Measurements from ENCODE around the gene MYRF.

Gene MYRF

DNA sequence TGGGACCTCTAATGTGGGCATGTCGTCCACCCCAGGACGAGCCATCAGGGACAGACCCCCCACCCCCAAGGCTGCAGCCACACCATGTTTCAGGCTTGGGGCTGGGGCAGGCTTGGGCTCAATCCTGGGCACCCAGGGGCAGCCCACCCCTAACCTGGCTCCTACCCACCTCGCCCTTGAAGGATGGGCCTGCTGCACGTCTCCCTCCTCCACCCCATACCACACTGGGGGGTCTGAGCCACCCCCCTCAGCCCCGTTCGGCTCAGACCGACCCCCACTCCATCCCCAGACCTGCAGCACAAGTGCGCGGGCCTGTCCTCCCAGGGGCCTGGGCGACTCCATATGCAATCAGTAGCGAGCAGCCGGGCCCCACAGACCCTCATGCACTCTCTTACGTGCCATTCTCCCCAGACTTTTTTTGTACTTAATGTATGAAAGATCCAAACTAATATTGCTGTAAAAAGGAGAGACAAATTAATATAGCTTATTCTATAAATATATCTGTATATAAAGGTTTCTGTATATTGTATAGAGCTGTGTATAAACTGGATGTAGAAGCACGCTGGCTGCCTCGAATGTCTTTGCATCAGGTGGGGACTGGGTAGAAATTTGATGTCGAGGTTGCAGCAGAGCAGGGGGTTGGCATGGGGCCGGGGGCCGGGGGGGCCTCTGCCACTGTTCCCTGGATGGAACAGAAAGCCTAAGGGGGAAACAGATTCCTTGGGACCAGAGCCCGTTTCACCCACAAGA, 5.8 kb upstream of the MYRF start:
- CTCF ChIA-PET, result interaction anchor here (0.6 to 1.4 kb wide), 9 partner anchors 9 to 362 kb away, joined by 3 to 17 read pairs (median 4); no protein-coding TSS in a partner anchor
- TF ChIP-seq, protein P1, sequence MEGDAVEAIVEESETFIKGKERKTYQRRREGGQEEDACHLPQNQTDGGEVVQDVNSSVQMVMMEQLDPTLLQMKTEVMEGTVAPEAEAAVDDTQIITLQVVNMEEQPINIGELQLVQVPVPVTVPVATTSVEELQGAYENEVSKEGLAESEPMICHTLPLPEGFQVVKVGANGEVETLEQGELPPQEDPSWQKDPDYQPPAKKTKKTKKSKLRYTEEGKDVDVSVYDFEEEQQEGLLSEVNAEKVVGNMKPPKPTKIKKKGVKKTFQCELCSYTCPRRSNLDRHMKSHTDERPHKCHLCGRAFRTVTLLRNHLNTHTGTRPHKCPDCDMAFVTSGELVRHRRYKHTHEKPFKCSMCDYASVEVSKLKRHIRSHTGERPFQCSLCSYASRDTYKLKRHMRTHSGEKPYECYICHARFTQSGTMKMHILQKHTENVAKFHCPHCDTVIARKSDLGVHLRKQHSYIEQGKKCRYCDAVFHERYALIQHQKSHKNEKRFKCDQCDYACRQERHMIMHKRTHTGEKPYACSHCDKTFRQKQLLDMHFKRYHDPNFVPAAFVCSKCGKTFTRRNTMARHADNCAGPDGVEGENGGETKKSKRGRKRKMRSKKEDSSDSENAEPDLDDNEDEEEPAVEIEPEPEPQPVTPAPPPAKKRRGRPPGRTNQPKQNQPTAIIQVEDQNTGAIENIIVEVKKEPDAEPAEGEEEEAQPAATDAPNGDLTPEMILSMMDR (conservative IDR thresholded peaks at IDR 0.05; ENCODE audit: low read depth), result no peak
- POLR2A ChIA-PET (ENCODE audit: low non-redundant PET), result no interaction called here
- no peak for DNase-seq (ENCODE audit: low spot score)
- no peak overlapping the region for H3K27ac ChIP-seq

DNA sequence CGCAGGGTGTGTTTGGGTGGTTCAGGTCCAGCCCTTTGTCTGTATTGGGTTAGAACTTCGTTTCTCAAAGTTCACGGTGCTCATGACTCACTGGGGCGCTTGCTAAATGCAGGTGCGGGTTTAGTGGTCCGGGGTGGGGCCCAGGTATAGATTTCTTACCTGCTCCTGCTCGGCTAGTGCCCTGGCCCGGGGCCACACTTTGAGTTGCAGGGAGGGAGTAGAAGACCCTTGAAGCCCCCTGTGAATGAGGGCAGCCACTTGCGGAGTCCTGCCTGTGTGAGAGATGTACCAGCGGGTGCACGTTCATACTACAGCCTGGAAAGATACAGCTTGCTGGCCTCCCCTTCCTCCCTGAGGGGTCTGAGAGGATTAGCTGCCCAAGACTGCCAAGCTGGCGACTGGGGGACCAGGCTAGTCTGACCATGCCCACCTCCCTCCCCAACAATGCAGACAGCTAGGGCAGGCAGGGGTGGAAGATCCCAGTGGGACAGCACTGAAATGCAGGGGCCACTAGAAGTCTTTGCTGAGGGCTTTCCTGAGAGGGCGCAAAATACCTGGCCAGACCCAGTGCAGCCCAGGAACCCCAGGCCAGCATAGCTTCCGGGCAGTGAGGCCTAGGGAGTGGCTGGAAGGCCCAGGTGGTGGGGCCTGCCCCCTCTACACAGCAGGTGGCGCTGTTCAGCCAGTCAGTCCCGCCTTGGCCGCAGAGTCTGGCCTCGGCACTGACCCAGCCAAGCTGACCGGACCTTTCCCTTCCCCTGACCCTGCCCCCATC, 5.1 kb upstream of the MYRF start:
- TF ChIP-seq, protein P1 (conservative IDR thresholded peaks at IDR 0.05; ENCODE audit: low read depth), result peak; percentile 88
- no peak overlapping the region for H3K27ac ChIP-seq
- ChIA-PET CTCF (interaction anchor here (0.5 to 1.4 kb wide), 18 partner anchors 9 to 796 kb away, joined by 3 to 17 read pairs (median 4); no protein-coding TSS in a partner anchor), POLR2A (ENCODE audit: low non-redundant PET) (no interaction called here)
- peak; percentile 48 for DNase-seq (ENCODE audit: low spot score)

DNA sequence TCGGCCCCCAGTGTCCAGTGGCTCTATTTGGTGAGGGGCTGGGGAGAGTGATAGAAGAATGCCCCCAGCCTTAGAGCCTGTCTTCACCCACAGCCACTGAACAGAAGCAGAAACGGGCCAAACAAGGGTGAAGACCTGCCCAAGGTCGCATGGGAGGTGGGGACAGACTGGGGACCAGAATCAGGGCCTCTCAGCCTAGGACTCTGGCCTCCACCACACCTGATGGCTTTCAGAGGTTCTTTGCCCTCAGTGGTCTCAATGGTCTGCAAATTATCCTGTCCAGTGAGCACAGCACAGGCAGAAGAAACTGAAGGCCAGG, 4.5 kb upstream of the MYRF start:
- ChIA-PET POLR2A (ENCODE audit: low non-redundant PET) (no interaction called here), CTCF (interaction anchor here (0.6 to 1.4 kb wide), 11 partner anchors 10 to 795 kb away, joined by 3 to 17 read pairs (median 5); no protein-coding TSS in a partner anchor)
- TF ChIP-seq, protein P1 (conservative IDR thresholded peaks at IDR 0.05; ENCODE audit: low read depth), result peak; percentile 42
- no peak for DNase-seq (ENCODE audit: low spot score)
- H3K27ac ChIP-seq, result no peak overlapping the region

DNA sequence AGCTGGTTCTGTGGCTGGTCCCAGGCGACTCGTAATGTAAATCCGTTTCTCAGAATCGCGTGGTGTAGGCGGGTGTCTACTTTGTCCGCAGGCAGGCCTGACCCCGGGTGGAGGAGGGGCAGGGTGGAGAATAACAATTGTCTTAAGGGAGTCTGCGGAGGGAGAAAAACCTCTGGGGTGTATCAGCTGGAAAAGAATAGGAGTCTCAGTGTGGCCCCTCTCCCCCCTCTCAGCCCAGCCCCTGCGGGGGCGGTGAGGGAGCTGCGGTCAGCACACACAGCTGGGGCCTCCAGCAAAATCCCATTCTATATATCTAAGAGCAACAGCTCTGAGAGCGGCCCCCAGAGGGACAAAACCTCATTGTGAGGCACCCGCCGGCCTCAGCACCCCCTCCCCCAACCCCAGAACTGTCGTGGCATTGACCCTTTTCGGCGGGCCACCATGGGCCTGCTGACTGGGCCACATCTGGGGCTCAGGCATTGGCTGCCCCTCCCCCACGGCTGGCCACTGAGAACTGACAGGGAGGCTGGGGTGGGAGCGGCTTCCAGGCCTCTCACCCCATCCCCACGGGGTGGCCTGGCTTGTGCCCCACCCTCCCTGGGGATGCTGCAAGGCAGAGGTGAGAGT, 2.7 kb upstream of the MYRF start:
- H3K27ac ChIP-seq, result no peak overlapping the region
- no peak for DNase-seq (ENCODE audit: low spot score)
- POLR2A ChIA-PET (ENCODE audit: low non-redundant PET), result interaction anchor here (0.6 kb wide), 1 partner anchor 222 kb away, joined by 3 read pairs; no protein-coding TSS in a partner anchor
- TF ChIP-seq, protein P1 (conservative IDR thresholded peaks at IDR 0.05; ENCODE audit: low read depth), result no peak
- CTCF ChIA-PET, result interaction anchor here (0.6 to 1.6 kb wide), 5 partner anchors 38 to 765 kb away, joined by 3 to 5 read pairs (median 3); no protein-coding TSS in a partner anchor

DNA sequence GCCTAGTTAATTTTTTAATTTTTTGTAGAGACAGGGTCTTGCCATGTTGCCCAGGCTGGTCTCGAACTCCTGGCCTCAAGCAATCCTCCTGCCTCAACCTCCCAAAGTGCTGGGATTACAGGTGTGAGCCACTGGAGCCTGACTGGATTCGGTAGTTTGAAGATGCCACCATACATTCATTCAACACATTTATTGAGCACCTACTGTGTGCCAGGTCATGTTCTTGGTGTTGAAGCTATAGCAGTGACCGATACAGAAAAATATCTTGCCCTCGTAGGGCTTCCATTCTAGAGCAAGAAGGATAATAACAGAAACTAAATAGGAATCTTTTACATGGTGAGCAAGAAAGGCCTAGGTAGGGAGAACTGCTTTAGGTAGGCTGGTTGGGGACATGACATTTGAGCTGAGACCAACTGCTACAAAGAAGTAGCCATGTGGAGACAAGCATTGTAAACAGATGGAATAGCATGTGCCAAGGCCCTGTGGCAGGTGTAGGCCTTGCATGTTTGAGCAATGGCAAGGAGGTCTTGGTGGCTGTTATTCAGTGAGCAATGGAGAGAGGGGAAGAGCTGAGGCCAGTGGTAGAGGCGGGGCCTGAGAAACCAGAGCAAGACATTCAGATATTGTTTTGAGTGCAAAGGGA, 1.7 kb upstream of the MYRF start:
- DNase-seq (ENCODE audit: low spot score), result no peak
- CTCF ChIA-PET, result interaction anchor here (0.5 to 0.6 kb wide), 4 partner anchors 19 to 506 kb away, joined by 3 to 4 read pairs (median 4); no protein-coding TSS in a partner anchor
- no peak overlapping the region for H3K27ac ChIP-seq
- POLR2A ChIA-PET (ENCODE audit: low non-redundant PET), result no interaction called here
- TF ChIP-seq, protein P1 (conservative IDR thresholded peaks at IDR 0.05; ENCODE audit: low read depth), result no peak

DNA sequence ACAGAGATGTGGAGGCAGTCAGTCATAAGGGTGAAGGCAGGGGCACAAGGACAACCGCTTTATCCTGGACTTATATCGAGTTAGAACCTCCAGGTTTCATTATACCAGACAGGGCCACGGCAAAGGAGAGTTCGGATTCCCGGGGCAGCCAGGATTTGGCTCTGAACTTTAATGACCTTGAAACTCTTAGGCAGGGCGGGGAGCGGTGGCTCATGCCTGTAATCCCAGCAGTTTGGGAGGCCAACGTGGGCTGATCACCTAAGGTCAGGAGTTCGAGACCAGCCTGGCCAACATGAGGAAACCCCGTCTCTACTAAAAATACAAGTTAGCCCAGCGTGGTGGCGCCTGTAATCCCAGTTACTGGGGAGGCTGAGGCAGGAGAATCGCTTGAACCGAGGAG, 1.1 kb upstream of the MYRF start:
- TF ChIP-seq, protein P1 (conservative IDR thresholded peaks at IDR 0.05; ENCODE audit: low read depth), result no peak
- no peak for DNase-seq (ENCODE audit: low spot score)
- ChIA-PET CTCF (interaction anchor here (0.5 to 0.7 kb wide), 6 partner anchors 20 to 506 kb away, joined by 3 to 5 read pairs (median 4); no protein-coding TSS in a partner anchor), POLR2A (ENCODE audit: low non-redundant PET) (no interaction called here)
- no peak overlapping the region for H3K27ac ChIP-seq

Data from RWPE1 (cell line).